ENCODE data around the gene ZNF528.

Gene ZNF528

GRCh38 chr19:52397310-52398080, at the start of gene ZNF528:
TSS of gene ZNF528 (plus strand) at chr19:52397849. CDS start at chr19:52402014, 4,165 bp downstream.
- DNase-seq: peak; percentile 86

GRCh38 chr19:52351512-52351911, 46.1 kb upstream of the ZNF528 start:
- no peak for DNase-seq

GRCh38 chr19:52366414-52366824, 31.2 kb upstream of the ZNF528 start:
- DNase-seq: no peak

- DNase-seq: peak; percentile 86
Measured at GRCh38 chr19:52369559-52370340, 27.9 kb upstream of the ZNF528 start, which contains the start of gene ZNF880. TSS of gene ZNF880 (plus strand) at chr19:52369923. CDS start at chr19:52369966, 43 bp downstream.

GRCh38 chr19:52370341-52370710, 27.3 kb upstream of the ZNF528 start:
- DNase-seq: no peak

GRCh38 chr19:52391135-52391534, 6.5 kb upstream of the ZNF528 start:
- DNase-seq: no peak

GRCh38 chr19:52398081-52398441, 412 bp downstream of the ZNF528 start:
- DNase-seq: no peak

- no peak for DNase-seq
Measured at GRCh38 chr19:52410276-52410675, 12.6 kb downstream of the ZNF528 start.

- DNase-seq: no peak
Measured at GRCh38 chr19:52415711-52416110, 18.1 kb downstream of the ZNF528 start.

GRCh38 chr19:52428937-52429336, 31.3 kb downstream of the ZNF528 start, which contains the start of gene ZNF534:
TSS of gene ZNF534 (plus strand) at chr19:52429148. CDS start at chr19:52431475, 2,327 bp downstream.
- DNase-seq: no peak

GRCh38 chr19:52442179-52442578, 44.5 kb downstream of the ZNF528 start:
- no peak for DNase-seq

- no peak for DNase-seq
Measured at GRCh38 chr19:52444506-52444905, 46.9 kb downstream of the ZNF528 start.

- DNase-seq: no peak
Measured at GRCh38 chr19:52451241-52451640, 53.6 kb downstream of the ZNF528 start.

GRCh38 chr19:52453324-52454094, 55.9 kb downstream of the ZNF528 start, which contains the start of gene ZNF578:
TSS of gene ZNF578 (plus strand) at chr19:52453553. CDS start at chr19:52501846, 48,293 bp downstream.
- peak; percentile 40 for DNase-seq

GRCh38 chr19:52464798-52465470, 67.3 kb downstream of the ZNF528 start:
- no peak for DNase-seq
